HG03457 (cell line): ENCODE data around the gene HJURP.

Source experiments
- ATAC-seq: cut with Tn5 transposase; IDR thresholded peaks from one replicate; pipeline ENCODE4 v1.9.1; 2021; ENCODE audit warnings: moderate number of reproducible peaks; ENCODE audit not compliant: unreplicated experiment

The HJURP gene

GRCh38 chr2:233831011-233831721, 23.2 kb downstream of the HJURP start:
- ATAC-seq: no peak

GRCh38 chr2:233830111-233830802, 24.1 kb downstream of the HJURP start:
- no peak for ATAC-seq

- ATAC-seq: no peak
These were observed 24.9 kb downstream of the HJURP start for GRCh38 chr2:233829193-233830110.

- no peak for ATAC-seq
These were observed 25.7 kb downstream of the HJURP start for GRCh38 chr2:233828546-233829192.

GRCh38 chr2:233824373-233824772, 30.0 kb downstream of the HJURP start:
- no peak for ATAC-seq

- no peak for ATAC-seq
These were observed 30.6 kb downstream of the HJURP start for GRCh38 chr2:233823731-233824121.

GRCh38 chr2:233822781-233823730, 31.3 kb downstream of the HJURP start:
- no peak for ATAC-seq

- no peak for ATAC-seq
These were observed 32.1 kb downstream of the HJURP start for GRCh38 chr2:233822101-233822771.

- no peak for ATAC-seq
These were observed 32.6 kb downstream of the HJURP start for GRCh38 chr2:233821709-233822100.

GRCh38 chr2:233821196-233821595, 33.1 kb downstream of the HJURP start:
- ATAC-seq: no peak

GRCh38 chr2:233820774-233821105, 33.6 kb downstream of the HJURP start:
- no peak for ATAC-seq

- ATAC-seq: no peak
These were observed 34.2 kb downstream of the HJURP start for GRCh38 chr2:233819884-233820773.

- no peak for ATAC-seq
These were observed 35.4 kb downstream of the HJURP start for GRCh38 chr2:233818639-233819621.

GRCh38 chr2:233817995-233818638, 36.2 kb downstream of the HJURP start:
- ATAC-seq: no peak

GRCh38 chr2:233817361-233817911, 36.9 kb downstream of the HJURP start:
- no peak for ATAC-seq

- ATAC-seq: no peak
These were observed 37.6 kb downstream of the HJURP start for GRCh38 chr2:233816771-233817170.

- ATAC-seq: no peak
These were observed 38.0 kb downstream of the HJURP start for GRCh38 chr2:233816334-233816733.
